GM21381 (cell line): ENCODE measurements around the gene HAPLN2.

ENCODE experiments used
- ATAC-seq: cut with Tn5 transposase; IDR thresholded peaks from one replicate; pipeline ENCODE4 v1.9.1; 2021; ENCODE audit warnings: mild to moderate bottlenecking, moderate library complexity; ENCODE audit not compliant: unreplicated experiment

Gene HAPLN2

GRCh38 chr1:156659988-156660751, 41.0 kb downstream of the HAPLN2 start:
- peak; percentile 79 for ATAC-seq

DNA sequence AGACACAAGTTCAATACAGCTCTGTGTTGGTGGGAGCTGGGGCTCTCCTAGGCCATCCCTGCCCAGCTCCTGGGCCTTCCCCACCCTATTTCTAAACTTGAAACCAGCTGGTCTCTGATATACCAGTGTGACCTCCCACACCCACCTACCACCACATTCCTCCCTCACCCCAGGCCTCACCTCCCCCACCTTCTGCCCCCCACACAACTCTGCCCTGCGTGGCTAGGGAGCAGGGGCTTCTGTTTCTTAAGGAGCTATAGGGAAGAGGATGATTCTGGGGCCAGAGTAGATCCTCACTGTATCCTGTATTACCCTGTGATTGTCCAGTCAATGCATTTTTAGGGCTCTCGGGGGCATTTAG, 41.5 kb downstream of the HAPLN2 start:
- no peak for ATAC-seq

- no peak for ATAC-seq
These were observed 43.0 kb downstream of the HAPLN2 start for GRCh38 chr1:156662005-156662799.

DNA sequence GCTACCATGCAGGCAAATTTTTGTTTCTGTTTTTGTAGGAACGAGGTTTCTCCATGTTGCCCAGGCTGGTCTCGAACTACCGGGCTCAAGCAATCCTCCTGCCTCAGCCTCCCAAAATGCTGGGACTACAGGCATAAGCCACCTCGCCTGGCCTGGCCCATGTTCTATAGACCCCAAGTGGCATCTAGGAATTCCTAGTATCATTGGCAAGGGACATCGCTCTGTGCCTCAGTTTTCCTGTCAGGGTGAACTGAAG, 43.5 kb downstream of the HAPLN2 start:
- no peak for ATAC-seq

DNA sequence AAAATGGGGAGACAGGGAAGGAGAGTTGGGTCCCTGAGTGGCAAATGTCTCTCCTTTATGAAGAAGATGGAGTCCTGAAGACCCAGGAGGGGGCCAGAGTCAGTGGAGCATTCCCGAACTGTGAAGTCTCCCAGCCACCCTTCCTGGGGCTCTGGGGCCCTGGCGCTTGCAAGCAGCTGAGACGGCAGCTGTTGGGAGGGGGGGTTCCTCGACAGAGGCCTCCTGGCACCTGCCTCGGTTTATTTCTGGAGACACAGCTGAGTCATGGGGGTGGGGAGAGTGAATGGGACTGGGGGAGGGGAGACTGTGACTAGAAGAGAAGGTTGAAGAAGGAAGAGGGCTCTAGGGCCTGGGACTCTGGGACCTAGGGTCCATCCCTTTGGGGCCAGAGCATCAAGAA, 44.0 kb downstream of the HAPLN2 start:
- ATAC-seq = no peak

- ATAC-seq = no peak
These were observed 45.0 kb downstream of the HAPLN2 start for GRCh38 chr1:156664046-156664766.

DNA sequence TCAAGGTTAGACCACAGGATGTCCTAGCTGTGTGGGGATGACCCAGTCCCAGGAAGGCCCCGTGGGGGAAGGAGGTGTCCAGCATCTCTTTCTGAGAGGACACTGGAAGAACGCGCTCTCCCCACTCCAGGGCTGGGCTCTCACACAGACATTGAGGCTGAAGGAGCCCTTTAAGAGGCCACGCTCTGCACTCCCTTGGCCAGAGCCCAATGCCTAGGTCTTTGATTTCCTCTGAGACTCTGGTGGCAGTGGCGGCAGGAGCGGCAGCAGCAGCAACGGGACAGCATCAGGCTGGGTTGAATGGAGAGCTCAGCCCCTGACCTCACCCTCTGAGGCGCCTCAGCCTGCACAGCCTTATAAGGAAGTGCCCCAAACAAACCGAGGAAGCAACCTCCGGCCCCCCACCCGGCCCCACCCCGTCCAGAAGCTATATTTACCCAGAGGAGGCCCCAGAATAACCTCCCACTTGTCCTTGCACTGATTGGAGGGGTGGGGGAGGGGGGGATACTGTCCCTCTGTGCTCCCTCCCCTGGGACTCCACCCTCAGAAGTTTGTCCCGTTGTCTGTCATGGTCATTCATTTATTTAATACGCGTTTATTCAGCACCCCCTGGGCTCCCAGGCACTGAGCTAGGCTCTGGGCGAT, 45.7 kb downstream of the HAPLN2 start:
- ATAC-seq = no peak

DNA sequence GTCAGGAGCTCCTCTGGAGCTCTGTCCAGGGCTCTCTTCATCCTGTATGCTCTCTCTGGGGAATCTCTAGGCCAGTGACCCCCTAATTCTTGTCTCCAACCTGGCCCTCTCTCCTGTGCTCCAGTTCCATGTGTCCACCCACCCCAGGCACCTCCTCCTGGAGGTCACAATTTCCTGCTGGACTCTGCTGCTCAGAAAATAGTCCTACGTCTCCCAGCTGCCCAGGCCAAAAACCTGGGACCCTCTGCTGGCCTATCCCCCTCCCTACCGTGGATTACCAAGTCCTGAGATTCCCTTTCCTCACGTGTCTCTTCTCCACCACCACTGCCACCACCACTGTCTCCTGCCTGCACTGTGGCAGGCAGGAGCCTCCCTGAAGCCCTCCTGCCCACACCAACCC, 46.3 kb downstream of the HAPLN2 start:
- no peak for ATAC-seq

GRCh38 chr1:156666862-156667609, 47.8 kb downstream of the HAPLN2 start:
- ATAC-seq = no peak

DNA sequence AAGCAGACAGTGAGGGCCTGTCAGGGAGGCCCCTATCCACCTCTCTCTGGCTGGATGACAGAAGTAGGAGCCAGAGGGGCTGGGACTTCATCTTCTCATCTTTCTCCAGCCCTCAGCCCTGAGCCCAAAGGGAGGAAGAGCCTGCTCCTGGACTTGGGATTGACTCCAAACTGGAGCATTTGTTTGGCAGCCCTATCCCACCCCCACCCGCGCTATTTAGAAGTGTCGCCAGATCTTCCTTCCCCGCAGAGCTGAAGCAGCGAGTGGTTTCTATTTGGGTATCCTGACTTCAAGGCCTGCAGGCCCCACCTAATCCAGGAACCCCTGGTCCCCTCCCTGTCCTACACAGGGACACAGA, 48.4 kb downstream of the HAPLN2 start:
- ATAC-seq = no peak

DNA sequence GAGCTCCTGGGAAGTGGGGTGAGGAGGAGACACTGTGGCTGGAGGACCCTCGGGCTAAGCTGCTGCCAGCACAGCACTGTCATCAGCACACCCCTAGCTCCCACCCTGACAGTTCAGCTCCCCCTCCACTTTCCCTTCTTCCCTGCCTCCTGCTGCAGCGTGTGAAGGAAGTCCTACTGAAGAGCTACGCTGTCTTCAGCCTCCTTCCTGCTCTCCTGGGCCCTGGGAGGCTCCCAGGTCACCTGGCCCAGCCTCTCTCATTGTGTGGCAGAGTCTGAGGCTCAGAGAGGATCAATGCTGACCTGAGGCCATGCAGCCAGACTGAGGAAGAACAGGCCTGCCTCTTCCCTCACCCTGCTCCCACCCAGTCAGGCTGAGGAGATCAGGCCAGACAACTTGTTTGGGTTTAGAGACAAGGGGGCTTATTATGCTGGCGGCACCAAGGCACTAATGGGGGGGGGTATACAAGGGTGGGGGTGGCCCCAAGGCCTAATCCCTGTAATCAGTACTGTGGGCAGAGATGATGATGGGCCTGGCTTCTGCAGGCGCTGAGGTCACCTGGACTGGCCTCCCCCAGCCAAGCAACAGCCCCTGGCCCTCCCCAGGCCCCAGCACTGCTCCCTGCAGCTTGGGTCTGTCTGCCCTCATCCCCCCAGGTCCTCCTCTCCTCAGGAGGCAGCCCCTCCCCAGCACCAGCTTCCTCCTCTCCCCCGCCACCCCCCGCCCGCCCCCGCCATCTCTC, 48.9 kb downstream of the HAPLN2 start:
- no peak for ATAC-seq

GRCh38 chr1:156668801-156669637, 49.8 kb downstream of the HAPLN2 start:
- no peak for ATAC-seq

GRCh38 chr1:156669794-156670193, 50.6 kb downstream of the HAPLN2 start:
- no peak for ATAC-seq

DNA sequence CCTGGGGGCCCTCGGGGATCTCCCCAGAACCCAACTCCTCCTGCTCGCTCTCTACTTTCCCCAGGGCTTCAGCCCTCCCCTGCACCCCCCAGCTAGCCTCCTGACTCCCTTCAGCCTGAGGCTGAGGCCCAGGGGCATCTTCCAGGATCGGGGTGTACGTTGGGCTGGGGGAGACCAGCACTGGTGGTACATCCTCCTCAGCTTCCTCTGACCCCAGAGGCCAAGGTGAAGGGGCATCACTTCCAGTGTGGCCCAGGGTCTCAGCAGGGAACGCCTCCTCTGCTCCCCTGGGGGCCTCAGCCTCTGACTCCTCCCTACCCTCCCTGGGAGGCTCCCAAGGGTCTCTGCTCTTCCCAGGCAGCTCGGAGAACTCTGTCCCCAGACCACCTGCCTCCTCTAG, 51.1 kb downstream of the HAPLN2 start:
- ATAC-seq = no peak

GRCh38 chr1:156670791-156671190, 51.6 kb downstream of the HAPLN2 start:
- ATAC-seq = no peak

- no peak for ATAC-seq
These were observed 52.6 kb downstream of the HAPLN2 start for GRCh38 chr1:156671804-156672203.

- no peak for ATAC-seq
These were observed 54.3 kb downstream of the HAPLN2 start for GRCh38 chr1:156673387-156674121.
